Measurements from ENCODE around the gene DCLK1.

The DCLK1 gene

GRCh38 chr13:35770756-35771297 is 360.4 kb downstream of the DCLK1 start:
- Histone ChIP-seq H3K4me2 (ENCODE audit: low read depth, low read length, poor library complexity, severe bottlenecking) (no peak overlapping the region), H3F3A (ENCODE audit: low read depth) (no peaks in the 10 kb centered on the region), H3K9ac (ENCODE audit: low read depth, low read length, poor library complexity, severe bottlenecking) (no peak overlapping the region), H3K9me3 (ENCODE audit: insufficient read depth, low read depth, low read length) (no peaks in the 10 kb centered on the region), H4K20me1 (ENCODE audit: insufficient read depth, low read length, poor library complexity, severe bottlenecking) (no peaks in the 10 kb centered on the region), H2AFZ (ENCODE audit: low read length) (no peak overlapping the region), H3K79me2 (ENCODE audit: insufficient read depth, low read length) (no peaks in the 10 kb centered on the region), H3K27me3 (ENCODE audit: insufficient read depth, low read length, poor library complexity, severe bottlenecking) (no peaks in the 10 kb centered on the region), H3K4me3 (ENCODE audit: low read length, poor library complexity, severe bottlenecking) (no peak overlapping the region), H3K36me3 (ENCODE audit: insufficient read depth, low read length) (no peaks in the 10 kb centered on the region), H3K4me1 (ENCODE audit: insufficient read depth, low read length, poor library complexity, severe bottlenecking) (no peaks in the 10 kb centered on the region), H3K9me2 (replicated peaks; ENCODE audit: low read depth, low read length) (no peaks in the 10 kb centered on the region)
- no peak for TF ChIP-seq CTCF (conservative IDR thresholded peaks at IDR 0.05; ENCODE audit: low read length)
- TF ChIP-seq EZH2phosphoT487 (IDR thresholded peaks at IDR 0.05; ENCODE audit: borderline replicate concordance), result no peak

- Histone ChIP-seq H3K9me3 (ENCODE audit: insufficient read depth, low read depth, low read length) (no peaks in the 10 kb centered on the region), H2AFZ (ENCODE audit: low read length) (peak overlapping the region; percentile 46; the same call in 1 of the 2 replicates), H3K4me2 (ENCODE audit: low read depth, low read length, poor library complexity, severe bottlenecking) (peak overlapping the region; percentile 35), H3F3A (ENCODE audit: low read depth) (no peaks in the 10 kb centered on the region), H3K27me3 (ENCODE audit: insufficient read depth, low read length, poor library complexity, severe bottlenecking) (no peaks in the 10 kb centered on the region), H3K9ac (ENCODE audit: low read depth, low read length, poor library complexity, severe bottlenecking) (no peak overlapping the region), H3K36me3 (ENCODE audit: insufficient read depth, low read length) (no peaks in the 10 kb centered on the region), H3K9me2 (replicated peaks; ENCODE audit: low read depth, low read length) (no peaks in the 10 kb centered on the region), H4K20me1 (ENCODE audit: insufficient read depth, low read length, poor library complexity, severe bottlenecking) (no peaks in the 10 kb centered on the region), H3K4me3 (ENCODE audit: low read length, poor library complexity, severe bottlenecking) (no peak overlapping the region), H3K4me1 (ENCODE audit: insufficient read depth, low read length, poor library complexity, severe bottlenecking) (no peaks in the 10 kb centered on the region), H3K79me2 (ENCODE audit: insufficient read depth, low read length) (no peaks in the 10 kb centered on the region)
- TF ChIP-seq CTCF (conservative IDR thresholded peaks at IDR 0.05; ENCODE audit: low read length), result no peak
- no peak for TF ChIP-seq EZH2phosphoT487 (IDR thresholded peaks at IDR 0.05; ENCODE audit: borderline replicate concordance)
These were observed 361.4 kb downstream of the DCLK1 start for GRCh38 chr13:35769812-35770211.

GRCh38 chr13:35768551-35768950 is 362.6 kb downstream of the DCLK1 start:
- H3K9me3 ChIP-seq (ENCODE audit: insufficient read depth, low read depth, low read length), result no peaks in the 10 kb centered on the region
- H3K36me3 ChIP-seq (ENCODE audit: insufficient read depth, low read length), result no peaks in the 10 kb centered on the region
- H3K4me2 ChIP-seq (ENCODE audit: low read depth, low read length, poor library complexity, severe bottlenecking), result no peak overlapping the region
- no peaks in the 10 kb centered on the region for H3K4me1 ChIP-seq (ENCODE audit: insufficient read depth, low read length, poor library complexity, severe bottlenecking)
- H3K4me3 ChIP-seq (ENCODE audit: low read length, poor library complexity, severe bottlenecking), result no peak overlapping the region
- H3K27me3 ChIP-seq (ENCODE audit: insufficient read depth, low read length, poor library complexity, severe bottlenecking), result no peaks in the 10 kb centered on the region
- no peaks in the 10 kb centered on the region for H3K9me2 ChIP-seq (replicated peaks; ENCODE audit: low read depth, low read length)
- no peak overlapping the region for H3K9ac ChIP-seq (ENCODE audit: low read depth, low read length, poor library complexity, severe bottlenecking)
- no peaks in the 10 kb centered on the region for H4K20me1 ChIP-seq (ENCODE audit: insufficient read depth, low read length, poor library complexity, severe bottlenecking)
- no peaks in the 10 kb centered on the region for H3F3A ChIP-seq (ENCODE audit: low read depth)
- no peaks in the 10 kb centered on the region for H3K79me2 ChIP-seq (ENCODE audit: insufficient read depth, low read length)
- TF ChIP-seq EZH2phosphoT487 (IDR thresholded peaks at IDR 0.05; ENCODE audit: borderline replicate concordance) (no peak), CTCF (conservative IDR thresholded peaks at IDR 0.05; ENCODE audit: low read length) (no peak)
- no peak overlapping the region for H2AFZ ChIP-seq (ENCODE audit: low read length)

All from Loucy (cell line).